Skeletal muscle tissue (tissue), 4 donors: Measurements from ENCODE around the gene DVL2. TPM values are rescaled to one million over a fixed set of nuclear protein-coding genes. Genes with fewer than 3 reads are reported as not detected.
"Not testable (repeated sequence)": the region's sequence is repeated elsewhere in the genome, so short reads cannot be mapped to it uniquely, and the experiment has no call there.

Experiments used
- H3K27ac ChIP-seq: one replicate; pipeline ENCODE4 v1.7.0; 2013; ENCODE audit warnings: mild to moderate bottlenecking, low read depth, low read length, inconsistent platforms
- H3K27me3 ChIP-seq, 3 donors: one replicate each; pipeline ENCODE4 v1.7.0; 2013; ENCODE audit warnings: low read length in 3 of 3; ENCODE audit not compliant: control insufficient read depth in 3 of 3, insufficient read depth in 3 of 3
- H3K36me3 ChIP-seq, 3 donors: one replicate each; pipeline ENCODE4 v1.7.0; 2013; ENCODE audit warnings: low read length in 3 of 3; ENCODE audit not compliant: control insufficient read depth in 3 of 3, insufficient read depth in 3 of 3
- H3K4me1 ChIP-seq, 3 donors: one replicate each; pipeline ENCODE4 v1.7.0; 2013; ENCODE audit warnings: low read length in 3 of 3, mild to moderate bottlenecking in 3 of 3; ENCODE audit not compliant: control insufficient read depth in 3 of 3, insufficient read depth in 3 of 3
- H3K4me3 ChIP-seq, 3 donors: one replicate each; pipeline ENCODE4 v1.7.0; 2013; ENCODE audit warnings: low read length in 3 of 3
- H3K9ac ChIP-seq, 3 donors: one replicate each; pipeline ENCODE4 v1.7.0; 2013; ENCODE audit warnings: low read length in 3 of 3, mild to moderate bottlenecking in 3 of 3, moderate library complexity in 2 of 3, low read depth in 1 of 3
- H3K9me3 ChIP-seq, 3 donors: one replicate each; pipeline ENCODE4 v1.7.0; 2013; ENCODE audit warnings: low read length in 3 of 3; ENCODE audit not compliant: control insufficient read depth in 3 of 3
- total RNA-seq: library from RNA; depleted of rRNA; stranded (reverse); fragments of >200 nt; gene quantifications from one replicate; pipeline ENCODE4 v1.2.3, GENCODE V29; 2014
- donor health status: Osteomylitis.

DVL2 gene
- total RNA-seq, 1 donor from 2014 or later, result 63.2 TPM

DNA sequence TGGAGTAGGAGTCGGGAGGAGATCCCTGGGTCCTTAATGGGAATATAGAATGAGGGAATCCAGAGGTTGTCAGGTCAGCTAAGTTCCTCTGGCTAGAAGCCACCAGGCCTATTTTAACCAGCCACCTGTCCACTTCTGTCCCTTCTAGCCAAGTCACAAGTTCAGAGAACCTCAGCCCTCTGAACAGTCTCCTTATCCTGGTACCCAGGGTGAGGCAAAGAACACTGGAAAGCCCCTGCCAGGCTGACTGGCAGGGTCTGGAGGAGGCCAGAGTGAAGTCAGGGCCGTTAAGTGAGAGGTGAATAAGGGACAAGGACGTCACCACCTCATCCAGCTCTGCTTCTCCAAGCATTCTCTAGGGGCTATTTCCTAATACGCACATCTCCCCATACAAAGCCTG is 14.5 kb upstream of the DVL2 start:
- Histone ChIP-seq H3K27ac (peak overlapping the region; percentile 100), H3K4me3 (peak overlapping the region; percentile 45 to 92 (median 64)), H3K4me1 (peaks cover 41 to 51% (median 45%) of the 10 kb centered on the region in 3 donors), H3K27me3 (no peaks in the 10 kb centered on the region), H3K9me3 (no peaks in the 10 kb centered on the region), H3K9ac (peak overlapping the region; percentile 60 to 98 (median 96)), H3K36me3 (peaks cover 26 to 31% (median 30%) of the 10 kb centered on the region in 3 donors)

DNA sequence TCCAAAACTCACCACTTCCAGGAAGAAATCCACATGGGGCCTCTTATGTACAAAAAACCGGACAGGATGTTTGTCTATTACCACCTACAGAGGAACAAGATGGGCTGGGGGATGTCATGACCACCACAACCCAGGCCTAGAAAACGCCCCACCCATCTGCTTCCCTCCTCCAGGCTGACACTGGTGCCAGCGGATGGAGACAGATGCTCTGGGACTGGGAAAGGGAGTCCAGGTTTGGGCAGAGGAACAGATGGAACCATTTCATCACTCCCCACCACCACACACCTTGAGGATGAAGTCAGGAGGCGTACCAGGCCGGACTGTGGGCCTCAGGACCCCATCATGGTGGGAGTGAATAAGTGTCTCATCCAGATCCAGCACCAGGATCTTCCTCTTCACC is 12.5 kb upstream of the DVL2 start:
- no peaks in the 10 kb centered on the region for H3K9me3 ChIP-seq
- peak overlapping the region; percentile 100 for H3K27ac ChIP-seq
- H3K4me1 ChIP-seq, result peaks cover 38 to 49% (median 41%) of the 10 kb centered on the region in 3 donors
- no peak overlapping the region for H3K4me3 ChIP-seq
- H3K36me3 ChIP-seq, result peaks cover 24 to 29% (median 26%) of the 10 kb centered on the region in 3 donors
- no peak overlapping the region for H3K9ac ChIP-seq
- H3K27me3 ChIP-seq, result no peaks in the 10 kb centered on the region

- Histone ChIP-seq H3K4me1 (peaks cover 36 to 52% (median 39%) of the 10 kb centered on the region in 3 donors), H3K9ac (peak overlapping the region in 1 of 3 donors; percentile 99), H3K36me3 (peaks cover 35 to 39% (median 38%) of the 10 kb centered on the region in 3 donors), H3K27ac (peak overlapping the region; percentile 100)
- H3K27me3 ChIP-seq, H3K9me3 ChIP-seq, H3K4me3 ChIP-seq: not testable (repeated sequence)
Measured at GRCh38 chr17:7243838-7244237, 9.5 kb upstream of the DVL2 start.

GRCh38 chr17:7243453-7243729 is 9.1 kb upstream of the DVL2 start:
- Histone ChIP-seq H3K27ac (peak overlapping the region; percentile 100), H3K9me3 (no peaks in the 10 kb centered on the region), H3K9ac (peak overlapping the region; percentile 88 to 99 (median 98)), H3K27me3 (no peaks in the 10 kb centered on the region), H3K4me1 (peaks cover 33 to 49% (median 35%) of the 10 kb centered on the region in 3 donors), H3K4me3 (peak overlapping the region; percentile 98 to 99 (median 98)), H3K36me3 (peaks cover 35 to 39% (median 38%) of the 10 kb centered on the region in 3 donors)

- H3K27ac ChIP-seq, result peak overlapping the region; percentile 100
- H3K36me3 ChIP-seq, result peaks cover 35 to 39% (median 38%) of the 10 kb centered on the region in 3 donors
- H3K27me3 ChIP-seq, result no peaks in the 10 kb centered on the region
Measured at GRCh38 chr17:7242717-7243452, 8.6 kb upstream of the DVL2 start.

GRCh38 chr17:7241783-7242716 is 7.7 kb upstream of the DVL2 start, which contains the start of gene GABARAP:
GABARAP (minus strand) TSS chr17:7242449; CDS start chr17:7242330, 119 bp downstream.
- H3K9ac ChIP-seq, result peak within 1 kb of the TSS; percentile 98 to 99 (median 98)
- H3K4me1 ChIP-seq, result peaks cover 27 to 38% (median 31%) of the 10 kb centered on the region in 3 donors
- H3K9me3 ChIP-seq, result no peaks in the 10 kb centered on the region
- peaks cover 34 to 39% (median 37%) of the 10 kb centered on the region in 3 donors for H3K36me3 ChIP-seq
- H3K27me3 ChIP-seq, result no peaks in the 10 kb centered on the region
- H3K4me3 ChIP-seq, result peak within 1 kb of the TSS; percentile 98 to 99 (median 98)
- H3K27ac ChIP-seq, result peak within 1 kb of the TSS; percentile 100

More at GRCh38 chr17:7242717-7243452, 8.6 kb upstream of the DVL2 start:
- H3K4me3 ChIP-seq, result peak overlapping the region; percentile 98 to 99 (median 98)
- H3K9me3 ChIP-seq, result no peaks in the 10 kb centered on the region
- H3K4me1 ChIP-seq, result peaks cover 31 to 47% (median 34%) of the 10 kb centered on the region in 3 donors
- peak overlapping the region; percentile 95 to 99 (median 98) for H3K9ac ChIP-seq

DNA sequence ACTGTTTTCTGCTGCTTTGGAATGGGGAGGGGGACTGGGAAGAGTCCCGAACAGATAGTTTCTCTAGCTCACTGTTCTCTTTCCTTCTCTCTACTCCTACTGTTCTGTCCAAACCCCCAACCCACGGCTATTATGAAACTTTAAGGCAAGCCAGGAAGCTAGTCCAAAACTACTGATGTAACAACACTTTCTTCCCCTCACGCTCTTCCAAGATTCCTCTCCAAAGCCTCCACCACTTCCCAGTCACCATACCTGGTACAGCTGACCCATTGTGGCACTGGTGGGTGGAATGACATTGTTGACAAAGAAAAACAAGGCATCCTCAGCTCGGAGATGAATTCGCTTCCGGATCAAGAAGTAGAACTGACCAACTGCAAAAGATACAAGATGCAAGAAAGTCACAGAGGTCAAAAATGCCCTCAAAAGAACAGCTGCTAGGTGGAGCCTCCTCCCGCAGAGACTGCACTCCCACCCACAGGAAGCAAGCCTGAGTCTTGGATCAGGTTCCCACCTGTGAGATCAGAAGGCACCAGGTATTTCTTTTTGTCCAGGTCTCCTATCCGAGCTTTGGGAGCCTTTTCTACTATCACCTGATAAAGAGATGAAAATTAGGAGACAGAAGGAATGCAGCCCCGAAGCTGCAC is 6.9 kb upstream of the DVL2 start:
- H3K27ac ChIP-seq, result peak overlapping the region; percentile 100
- H3K4me3 ChIP-seq, result peak overlapping the region; percentile 98 to 99 (median 98)
- H3K9me3 ChIP-seq, result no peaks in the 10 kb centered on the region
- peaks cover 29 to 35% (median 33%) of the 10 kb centered on the region in 3 donors for H3K36me3 ChIP-seq
- peaks cover 25 to 36% (median 31%) of the 10 kb centered on the region in 3 donors for H3K4me1 ChIP-seq
- H3K9ac ChIP-seq, result peak overlapping the region; percentile 98 to 99 (median 98)
- H3K27me3 ChIP-seq, result no peaks in the 10 kb centered on the region

DNA sequence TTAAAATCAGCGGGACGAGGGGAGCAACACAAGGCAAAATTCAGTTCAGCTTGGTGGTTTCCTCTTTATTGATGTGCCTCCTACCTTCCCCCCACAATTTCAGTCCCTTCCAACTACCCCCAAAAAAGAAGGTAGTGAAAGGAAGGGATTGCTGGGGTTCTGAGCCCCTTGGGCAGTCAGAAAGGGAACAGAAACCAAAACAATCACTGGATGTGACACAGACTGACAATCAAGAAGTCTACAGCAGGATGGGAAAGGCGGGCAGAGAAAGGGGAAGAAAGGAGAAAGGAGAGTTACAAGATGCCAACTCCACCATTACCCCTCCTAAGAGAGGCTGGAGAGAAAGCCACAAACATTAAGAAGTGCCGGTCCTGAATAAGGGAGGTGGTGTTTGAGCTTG is 6.1 kb upstream of the DVL2 start:
- Histone ChIP-seq H3K9me3 (no peaks in the 10 kb centered on the region), H3K27me3 (no peaks in the 10 kb centered on the region), H3K27ac (peak overlapping the region; percentile 100), H3K36me3 (peaks cover 24 to 35% (median 34%) of the 10 kb centered on the region in 3 donors), H3K4me3 (peak overlapping the region; percentile 98 to 99 (median 98)), H3K4me1 (peaks cover 28 to 39% (median 31%) of the 10 kb centered on the region in 3 donors), H3K9ac (peak overlapping the region; percentile 98 to 99 (median 98))
